PFSK-1 (cell line): ENCODE results near the gene PITX2.

ENCODE experiments used
- POLR2AphosphoS5 ChIP-seq: IDR thresholded peaks from 2 replicates; pipeline ENCODE4 v1.6.1; 2012; ENCODE audit warnings: low read depth, mild to moderate bottlenecking, control low read depth, low read length, moderate library complexity
- SIN3A ChIP-seq: IDR thresholded peaks from 2 replicates; pipeline ENCODE4 v1.6.1; 2012; ENCODE audit warnings: mild to moderate bottlenecking, low read length, moderate library complexity, borderline replicate concordance; ENCODE audit not compliant: insufficient read depth
- TAF1 ChIP-seq: IDR thresholded peaks from 2 replicates; pipeline ENCODE4 v1.6.1; 2012; ENCODE audit warnings: low read length, control low read depth, borderline replicate concordance; ENCODE audit not compliant: insufficient read depth
- TF ChIP-seq, protein P1 (sequence below), 2 experiments: IDR thresholded peaks; 2 replicates each; pipeline versions ENCODE4 v1.6.1 to v1.8.0; 2011 to 2012; ENCODE audit warnings: low read depth in 2 of 2, low read length in 2 of 2, control low read depth in 1 of 2, inconsistent platforms in 1 of 2, mild to moderate bottlenecking in 1 of 2, moderate library complexity in 1 of 2; ENCODE audit not compliant: insufficient read depth in 1 of 2

DNA sequence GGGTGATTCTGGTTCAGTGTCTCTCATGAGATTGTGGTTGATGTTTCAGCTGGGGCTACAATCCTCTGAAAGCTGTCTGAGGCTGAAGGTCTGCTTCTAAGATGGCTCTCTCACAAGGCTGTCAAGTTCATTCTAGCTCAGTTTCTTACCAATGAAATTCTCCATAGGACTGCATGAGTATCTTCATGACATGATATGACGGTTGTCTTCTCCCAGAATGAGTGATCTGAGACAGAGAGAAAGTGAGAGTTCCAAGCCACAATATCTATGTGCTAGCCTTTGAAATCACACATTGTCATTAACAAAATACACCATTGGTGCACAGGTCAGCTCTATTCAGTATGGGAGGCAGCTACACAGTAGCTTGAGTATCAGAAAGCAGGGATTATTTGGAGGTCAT is 27.3 kb downstream of the PITX2 start:
- TF ChIP-seq SIN3A = no peak
- TF ChIP-seq TAF1 = no peak
- TF ChIP-seq POLR2AphosphoS5 = no peak
- TF ChIP-seq, protein P1, sequence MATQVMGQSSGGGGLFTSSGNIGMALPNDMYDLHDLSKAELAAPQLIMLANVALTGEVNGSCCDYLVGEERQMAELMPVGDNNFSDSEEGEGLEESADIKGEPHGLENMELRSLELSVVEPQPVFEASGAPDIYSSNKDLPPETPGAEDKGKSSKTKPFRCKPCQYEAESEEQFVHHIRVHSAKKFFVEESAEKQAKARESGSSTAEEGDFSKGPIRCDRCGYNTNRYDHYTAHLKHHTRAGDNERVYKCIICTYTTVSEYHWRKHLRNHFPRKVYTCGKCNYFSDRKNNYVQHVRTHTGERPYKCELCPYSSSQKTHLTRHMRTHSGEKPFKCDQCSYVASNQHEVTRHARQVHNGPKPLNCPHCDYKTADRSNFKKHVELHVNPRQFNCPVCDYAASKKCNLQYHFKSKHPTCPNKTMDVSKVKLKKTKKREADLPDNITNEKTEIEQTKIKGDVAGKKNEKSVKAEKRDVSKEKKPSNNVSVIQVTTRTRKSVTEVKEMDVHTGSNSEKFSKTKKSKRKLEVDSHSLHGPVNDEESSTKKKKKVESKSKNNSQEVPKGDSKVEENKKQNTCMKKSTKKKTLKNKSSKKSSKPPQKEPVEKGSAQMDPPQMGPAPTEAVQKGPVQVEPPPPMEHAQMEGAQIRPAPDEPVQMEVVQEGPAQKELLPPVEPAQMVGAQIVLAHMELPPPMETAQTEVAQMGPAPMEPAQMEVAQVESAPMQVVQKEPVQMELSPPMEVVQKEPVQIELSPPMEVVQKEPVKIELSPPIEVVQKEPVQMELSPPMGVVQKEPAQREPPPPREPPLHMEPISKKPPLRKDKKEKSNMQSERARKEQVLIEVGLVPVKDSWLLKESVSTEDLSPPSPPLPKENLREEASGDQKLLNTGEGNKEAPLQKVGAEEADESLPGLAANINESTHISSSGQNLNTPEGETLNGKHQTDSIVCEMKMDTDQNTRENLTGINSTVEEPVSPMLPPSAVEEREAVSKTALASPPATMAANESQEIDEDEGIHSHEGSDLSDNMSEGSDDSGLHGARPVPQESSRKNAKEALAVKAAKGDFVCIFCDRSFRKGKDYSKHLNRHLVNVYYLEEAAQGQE (IDR thresholded peaks at IDR 0.05; ENCODE audit: insufficient read depth in 1 of 2, low read depth in 2 of 2, low read length in 2 of 2) = no peak
